GM10847 (cell line): ENCODE data around the gene TFB2M.

Experiments used
- POLR2A ChIP-seq: IDR thresholded peaks from 2 replicates; pipeline ENCODE4 v1.6.1; 2011; ENCODE audit not compliant: insufficient read length; ENCODE audit errors: extremely low read depth

The TFB2M gene

GRCh38 chr1:246588159-246588721, 22.2 kb upstream of the TFB2M start:
- no peak for TF ChIP-seq POLR2A

GRCh38 chr1:246587606-246588005, 21.5 kb upstream of the TFB2M start:
- no peak for TF ChIP-seq POLR2A

GRCh38 chr1:246587032-246587431, 21.0 kb upstream of the TFB2M start:
- no peak for TF ChIP-seq POLR2A

- no peak for TF ChIP-seq POLR2A
Observed at GRCh38 chr1:246583448-246584185, 17.6 kb upstream of the TFB2M start.

GRCh38 chr1:246583056-246583440, 17.0 kb upstream of the TFB2M start:
- TF ChIP-seq POLR2A, result no peak

GRCh38 chr1:246582301-246583055, 16.4 kb upstream of the TFB2M start:
- no peak for TF ChIP-seq POLR2A

GRCh38 chr1:246580497-246581370, 14.7 kb upstream of the TFB2M start:
- TF ChIP-seq POLR2A, result no peak

- TF ChIP-seq POLR2A, result no peak
Observed at GRCh38 chr1:246579818-246580217, 13.8 kb upstream of the TFB2M start.

GRCh38 chr1:246577720-246578106, 11.7 kb upstream of the TFB2M start:
- no peak for TF ChIP-seq POLR2A

- TF ChIP-seq POLR2A, result no peak
Observed at GRCh38 chr1:246577082-246577719, 11.1 kb upstream of the TFB2M start.

- no peak for TF ChIP-seq POLR2A
Observed at GRCh38 chr1:246576709-246577032, 10.6 kb upstream of the TFB2M start.

- TF ChIP-seq POLR2A, result no peak
Observed at GRCh38 chr1:246573491-246573890, 7.4 kb upstream of the TFB2M start.

- no peak for TF ChIP-seq POLR2A
Observed at GRCh38 chr1:246572785-246573184, 6.7 kb upstream of the TFB2M start.

- TF ChIP-seq POLR2A, result no peak
Observed at GRCh38 chr1:246571953-246572352, 5.9 kb upstream of the TFB2M start.

- no peak for TF ChIP-seq POLR2A
Observed at GRCh38 chr1:246569248-246570238, 3.5 kb upstream of the TFB2M start.
